Peyer's patch (tissue), 4 donors: ENCODE measurements around the gene ABHD2. TPM values are rescaled to one million over a fixed set of nuclear protein-coding genes. Genes with fewer than 3 reads are reported as not detected.
A peak's percentile ranks its signal among the peaks of the same experiment; 100 is the strongest.

Experiments
- DNase-seq, 3 donors: peaks; one replicate each; pipeline ENCODE4 v3.0.0-alpha.2; 2017 to 2019
- H3K27ac ChIP-seq, 4 donors: fragments of 200-600 bp; sonication (generic); one replicate each; pipeline ENCODE4 v1.5.1; 2016 to 2019
- H3K27me3 ChIP-seq, 2 donors: fragments of 200-600 bp; sonication (generic); one replicate each; pipeline ENCODE4 v1.5.1; 2019
- H3K36me3 ChIP-seq, 3 donors: fragments of 200-600 bp; sonication (generic); one replicate each; pipeline ENCODE4 v1.5.1; 2016 to 2019
- H3K4me1 ChIP-seq, 4 donors: fragments of 200-600 bp; sonication (generic); one replicate each; pipeline ENCODE4 v1.5.1; 2016 to 2019
- H3K4me3 ChIP-seq, 4 donors: fragments of 200-600 bp; sonication (generic); 1 replicate in 3 of 4; 2 replicates in 1 of 4; pipeline ENCODE4 v1.5.1; 2016 to 2019; ENCODE audit warnings: mild to moderate bottlenecking in 1 of 4
- H3K9me3 ChIP-seq, 4 donors: fragments of 200-600 bp; sonication (generic); one replicate each; pipeline ENCODE4 v1.5.1; 2016 to 2019; ENCODE audit warnings: mild to moderate bottlenecking in 1 of 4
- CTCF ChIP-seq, 6 experiments: fragments of 450-650 bp in 4 of 6; fragments of 200-600 bp in 2 of 6; sonication (generic) in 1 of 6; IDR thresholded peaks; one replicate each; pipeline ENCODE4 v1.5.1; 2017 to 2019; ENCODE audit warnings: antibody characterized with exemption in 6 of 6, mild to moderate bottlenecking in 3 of 6, moderate library complexity in 1 of 6
- POLR2A ChIP-seq, 2 donors: fragments of 450-650 bp; IDR thresholded peaks; one replicate each; pipeline ENCODE4 v1.5.1; 2017; ENCODE audit warnings: antibody characterized with exemption in 2 of 2, mild to moderate bottlenecking in 2 of 2, moderate library complexity in 2 of 2
- total RNA-seq, 4 donors: library from RNA; depleted of rRNA; stranded (reverse); fragments of >200 nt; gene quantifications; one replicate each; pipeline ENCODE4 v1.1.0, GENCODE V29; 2016

ABHD2 gene
- total RNA-seq, 4 donors from 2014 or later, result 75.9 to 190 (median 121) TPM

GRCh38 chr15:89091627-89092220 lies 3.5 kb downstream of the ABHD2 start:
- no peak for TF ChIP-seq CTCF (IDR thresholded peaks at IDR 0.05)
- TF ChIP-seq POLR2A (IDR thresholded peaks at IDR 0.05), result no peak
- H3K27ac ChIP-seq, result peak overlapping the region; percentile 38 to 93 (median 88)
- no peak for DNase-seq
- peaks cover 0 to 46% (median 10%) of the 10 kb centered on the region in 4 donors for H3K4me1 ChIP-seq
- no peaks in the 10 kb centered on the region for H3K9me3 ChIP-seq
- H3K27me3 ChIP-seq, result no peaks in the 10 kb centered on the region
- H3K36me3 ChIP-seq, result no peaks in the 10 kb centered on the region
- H3K4me3 ChIP-seq, result peak overlapping the region in 3 of 4 donors; percentile 12 to 98 (median 95)

- Histone ChIP-seq H3K36me3 (no peaks in the 10 kb centered on the region), H3K4me1 (peaks cover 0 to 51% (median 10%) of the 10 kb centered on the region in 4 donors), H3K27ac (peak overlapping the region; percentile 18 to 90 (median 43)), H3K4me3 (no peak overlapping the region), H3K27me3 (no peaks in the 10 kb centered on the region), H3K9me3 (no peaks in the 10 kb centered on the region)
- no peak for TF ChIP-seq POLR2A (IDR thresholded peaks at IDR 0.05)
- no peak for DNase-seq
Observed at GRCh38 chr15:89093509-89093908, 5.3 kb downstream of the ABHD2 start.

GRCh38 chr15:89095073-89095472 lies 6.8 kb downstream of the ABHD2 start:
- no peak for DNase-seq
- Histone ChIP-seq H3K36me3 (no peaks in the 10 kb centered on the region), H3K9me3 (no peaks in the 10 kb centered on the region), H3K4me1 (peaks cover 0 to 41% (median 5%) of the 10 kb centered on the region in 4 donors), H3K27me3 (no peaks in the 10 kb centered on the region), H3K27ac (no peak overlapping the region), H3K4me3 (no peak overlapping the region)
- TF ChIP-seq CTCF (IDR thresholded peaks at IDR 0.05) (no peak), POLR2A (IDR thresholded peaks at IDR 0.05) (no peak)

GRCh38 chr15:89095556-89095955 lies 7.3 kb downstream of the ABHD2 start:
- TF ChIP-seq POLR2A (IDR thresholded peaks at IDR 0.05), result no peak
- TF ChIP-seq CTCF (IDR thresholded peaks at IDR 0.05), result no peak

GRCh38 chr15:89096664-89097063 lies 8.4 kb downstream of the ABHD2 start:
- no peak for DNase-seq
- TF ChIP-seq CTCF (IDR thresholded peaks at IDR 0.05) (no peak), POLR2A (IDR thresholded peaks at IDR 0.05) (no peak)
- Histone ChIP-seq H3K27ac (peak overlapping the region in 2 of 4 donors; percentile 5 to 22), H3K27me3 (no peaks in the 10 kb centered on the region), H3K36me3 (no peaks in the 10 kb centered on the region), H3K9me3 (no peaks in the 10 kb centered on the region), H3K4me1 (peaks cover 0 to 40% (median 2%) of the 10 kb centered on the region in 4 donors), H3K4me3 (no peak overlapping the region)

More at GRCh38 chr15:89095556-89095955, 7.3 kb downstream of the ABHD2 start:
- no peaks in the 10 kb centered on the region for H3K36me3 ChIP-seq
- no peak overlapping the region for H3K4me3 ChIP-seq
- H3K9me3 ChIP-seq, result no peaks in the 10 kb centered on the region
- no peak for DNase-seq
- H3K27me3 ChIP-seq, result no peaks in the 10 kb centered on the region
- H3K27ac ChIP-seq, result no peak overlapping the region
- H3K4me1 ChIP-seq, result peaks cover 0 to 36% (median 3%) of the 10 kb centered on the region in 4 donors

- H3K4me1 ChIP-seq, result peaks cover 0 to 39% (median 0%) of the 10 kb centered on the region in 4 donors
- no peaks in the 10 kb centered on the region for H3K9me3 ChIP-seq
- no peaks in the 10 kb centered on the region for H3K36me3 ChIP-seq
- TF ChIP-seq POLR2A (IDR thresholded peaks at IDR 0.05), result no peak
- TF ChIP-seq CTCF (IDR thresholded peaks at IDR 0.05), result no peak
- H3K27me3 ChIP-seq, result no peaks in the 10 kb centered on the region
- no peak for DNase-seq
- no peak overlapping the region for H3K4me3 ChIP-seq
- H3K27ac ChIP-seq, result peak overlapping the region in 1 of 4 donors; percentile 5
Observed at GRCh38 chr15:89097313-89097712, 9.1 kb downstream of the ABHD2 start.
